ENCODE results near the gene LSM14B.

Gene LSM14B

GRCh38 chr20:62127799-62128198 is 5.5 kb downstream of the LSM14B start:
- Histone ChIP-seq H3K4me3 (ENCODE audit: low read length) (no peak overlapping the region), H3K27ac (ENCODE audit: low read depth, low read length) (no peak overlapping the region), H3K36me3 (ENCODE audit: control insufficient read depth, insufficient read depth, low read length) (peaks cover 58% of the 10 kb centered on the region), H3K9ac (ENCODE audit: low read length) (no peak overlapping the region), H3K27me3 (ENCODE audit: control insufficient read depth, insufficient read depth, low read length) (no peaks in the 10 kb centered on the region), H3K4me1 (ENCODE audit: control insufficient read depth, insufficient read depth, low read length) (no peaks in the 10 kb centered on the region)

GRCh38 chr20:62128502-62128901 is 6.2 kb downstream of the LSM14B start:
- Histone ChIP-seq H3K4me3 (ENCODE audit: low read length) (no peak overlapping the region), H3K27me3 (ENCODE audit: control insufficient read depth, insufficient read depth, low read length) (no peaks in the 10 kb centered on the region), H3K27ac (ENCODE audit: low read depth, low read length) (no peak overlapping the region), H3K36me3 (ENCODE audit: control insufficient read depth, insufficient read depth, low read length) (peaks cover 62% of the 10 kb centered on the region), H3K4me1 (ENCODE audit: control insufficient read depth, insufficient read depth, low read length) (no peaks in the 10 kb centered on the region), H3K9ac (ENCODE audit: low read length) (no peak overlapping the region)

GRCh38 chr20:62129731-62130531 is 7.7 kb downstream of the LSM14B start:
- H3K4me1 ChIP-seq (ENCODE audit: control insufficient read depth, insufficient read depth, low read length) = no peaks in the 10 kb centered on the region
- no peaks in the 10 kb centered on the region for H3K27me3 ChIP-seq (ENCODE audit: control insufficient read depth, insufficient read depth, low read length)
- no peak overlapping the region for H3K9ac ChIP-seq (ENCODE audit: low read length)
- peaks cover 72% of the 10 kb centered on the region for H3K36me3 ChIP-seq (ENCODE audit: control insufficient read depth, insufficient read depth, low read length)
- no peak overlapping the region for H3K27ac ChIP-seq (ENCODE audit: low read depth, low read length)
- H3K4me3 ChIP-seq (ENCODE audit: low read length) = no peak overlapping the region

- Histone ChIP-seq H3K4me3 (ENCODE audit: low read length) (no peak overlapping the region), H3K4me1 (ENCODE audit: control insufficient read depth, insufficient read depth, low read length) (no peaks in the 10 kb centered on the region), H3K27me3 (ENCODE audit: control insufficient read depth, insufficient read depth, low read length) (no peaks in the 10 kb centered on the region), H3K9ac (ENCODE audit: low read length) (no peak overlapping the region), H3K27ac (ENCODE audit: low read depth, low read length) (no peak overlapping the region), H3K36me3 (ENCODE audit: control insufficient read depth, insufficient read depth, low read length) (peaks cover 80% of the 10 kb centered on the region)
Measured at GRCh38 chr20:62131560-62132320, 9.5 kb downstream of the LSM14B start.

- Histone ChIP-seq H3K27me3 (ENCODE audit: control insufficient read depth, insufficient read depth, low read length) (no peaks in the 10 kb centered on the region), H3K36me3 (ENCODE audit: control insufficient read depth, insufficient read depth, low read length) (peaks cover 78% of the 10 kb centered on the region), H3K4me3 (ENCODE audit: low read length) (no peak overlapping the region), H3K4me1 (ENCODE audit: control insufficient read depth, insufficient read depth, low read length) (no peaks in the 10 kb centered on the region), H3K9ac (ENCODE audit: low read length) (no peak overlapping the region), H3K27ac (ENCODE audit: low read depth, low read length) (no peak overlapping the region)
Measured at GRCh38 chr20:62132421-62132820, 10.1 kb downstream of the LSM14B start.

GRCh38 chr20:62133051-62133845 is 11.0 kb downstream of the LSM14B start:
- H3K36me3 ChIP-seq (ENCODE audit: control insufficient read depth, insufficient read depth, low read length) = peaks cover 78% of the 10 kb centered on the region
- H3K4me1 ChIP-seq (ENCODE audit: control insufficient read depth, insufficient read depth, low read length) = no peaks in the 10 kb centered on the region

GRCh38 chr20:62133864-62134263 is 11.6 kb downstream of the LSM14B start:
- no peak overlapping the region for H3K27ac ChIP-seq (ENCODE audit: low read depth, low read length)
- peaks cover 75% of the 10 kb centered on the region for H3K36me3 ChIP-seq (ENCODE audit: control insufficient read depth, insufficient read depth, low read length)
- H3K4me3 ChIP-seq (ENCODE audit: low read length) = no peak overlapping the region
- no peaks in the 10 kb centered on the region for H3K27me3 ChIP-seq (ENCODE audit: control insufficient read depth, insufficient read depth, low read length)
- no peaks in the 10 kb centered on the region for H3K4me1 ChIP-seq (ENCODE audit: control insufficient read depth, insufficient read depth, low read length)
- H3K9ac ChIP-seq (ENCODE audit: low read length) = no peak overlapping the region

More at GRCh38 chr20:62133051-62133845, 11.0 kb downstream of the LSM14B start:
- Histone ChIP-seq H3K4me3 (ENCODE audit: low read length) (no peak overlapping the region), H3K27me3 (ENCODE audit: control insufficient read depth, insufficient read depth, low read length) (no peaks in the 10 kb centered on the region), H3K27ac (ENCODE audit: low read depth, low read length) (no peak overlapping the region), H3K9ac (ENCODE audit: low read length) (no peak overlapping the region)

GRCh38 chr20:62134735-62135231 is 12.5 kb downstream of the LSM14B start:
- Histone ChIP-seq H3K4me1 (ENCODE audit: control insufficient read depth, insufficient read depth, low read length) (no peaks in the 10 kb centered on the region), H3K27ac (ENCODE audit: low read depth, low read length) (no peak overlapping the region), H3K9ac (ENCODE audit: low read length) (no peak overlapping the region), H3K27me3 (ENCODE audit: control insufficient read depth, insufficient read depth, low read length) (no peaks in the 10 kb centered on the region), H3K4me3 (ENCODE audit: low read length) (no peak overlapping the region), H3K36me3 (ENCODE audit: control insufficient read depth, insufficient read depth, low read length) (peaks cover 74% of the 10 kb centered on the region)

- peaks cover 70% of the 10 kb centered on the region for H3K36me3 ChIP-seq (ENCODE audit: control insufficient read depth, insufficient read depth, low read length)
- H3K27me3 ChIP-seq (ENCODE audit: control insufficient read depth, insufficient read depth, low read length) = no peaks in the 10 kb centered on the region
- H3K9ac ChIP-seq (ENCODE audit: low read length) = no peak overlapping the region
- H3K4me1 ChIP-seq (ENCODE audit: control insufficient read depth, insufficient read depth, low read length) = peaks cover 1% of the 10 kb centered on the region
- H3K27ac ChIP-seq (ENCODE audit: low read depth, low read length) = no peak overlapping the region
- no peak overlapping the region for H3K4me3 ChIP-seq (ENCODE audit: low read length)
Measured at GRCh38 chr20:62135573-62136266, 13.4 kb downstream of the LSM14B start.

GRCh38 chr20:62136283-62137091 is 14.2 kb downstream of the LSM14B start:
- Histone ChIP-seq H3K27ac (ENCODE audit: low read depth, low read length) (no peak overlapping the region), H3K4me1 (ENCODE audit: control insufficient read depth, insufficient read depth, low read length) (peaks cover 9% of the 10 kb centered on the region), H3K27me3 (ENCODE audit: control insufficient read depth, insufficient read depth, low read length) (no peaks in the 10 kb centered on the region), H3K36me3 (ENCODE audit: control insufficient read depth, insufficient read depth, low read length) (peaks cover 62% of the 10 kb centered on the region), H3K9ac (ENCODE audit: low read length) (no peak overlapping the region), H3K4me3 (ENCODE audit: low read length) (no peak overlapping the region)

- H3K27ac ChIP-seq (ENCODE audit: low read depth, low read length) = no peak overlapping the region
- peaks cover 57% of the 10 kb centered on the region for H3K36me3 ChIP-seq (ENCODE audit: control insufficient read depth, insufficient read depth, low read length)
- peaks cover 14% of the 10 kb centered on the region for H3K4me1 ChIP-seq (ENCODE audit: control insufficient read depth, insufficient read depth, low read length)
- no peak overlapping the region for H3K9ac ChIP-seq (ENCODE audit: low read length)
- H3K27me3 ChIP-seq (ENCODE audit: control insufficient read depth, insufficient read depth, low read length) = no peaks in the 10 kb centered on the region
- no peak overlapping the region for H3K4me3 ChIP-seq (ENCODE audit: low read length)
Measured at GRCh38 chr20:62137092-62137384, 14.8 kb downstream of the LSM14B start.
